H1 (cell line): Measurements from ENCODE around the gene ANKH. TPM values are rescaled to one million over a fixed set of nuclear protein-coding genes. Genes with fewer than 3 reads are reported as not detected.
"Not testable (repeated sequence)": the region's sequence is repeated elsewhere in the genome, so short reads cannot be mapped to it uniquely, and the experiment has no call there.

Experiments
- CTCF ChIA-PET: fragments of 300-600 bp; sonication (Branson Sonifier 250); formaldehyde crosslinking; loops from one replicate; lab custom pipeline; 2021; ENCODE audit not compliant: partially characterized antibody; lab: Charles Lee
- POLR2A ChIA-PET: fragments of 300-600 bp; sonication (Branson Sonifier 250); formaldehyde crosslinking; loops from one replicate; lab custom pipeline; 2021; ENCODE audit warnings: inconsistent platforms; ENCODE audit not compliant: partially characterized antibody; lab: Charles Lee
- DNase-seq, 2 experiments: peaks; one replicate each; pipeline versions ENCODE4 v3.0.0 to v3.0.0-alpha.2; 2010 to 2022; ENCODE audit warnings: low spot score in 2 of 2, low read depth in 1 of 2, mixed read lengths in 1 of 2
- FAIRE-seq: peaks from 2 replicates; lab custom pipeline; 2011; peaks lifted over from hg19 to GRCh38; lab: Jason Lieb, UNC
- H2AFZ ChIP-seq: 2 replicates; pipeline ENCODE4 v1.8.1; 2012; ENCODE audit warnings: low read length, inconsistent platforms
- H2AK5ac ChIP-seq: 2 replicates; pipeline ENCODE4 v1.6.1; 2013; ENCODE audit warnings: low read depth, low read length
- H2BK120ac ChIP-seq: replicated peaks from 2 replicates; pipeline ENCODE3; 2013; ENCODE audit warnings: low read depth, low read length, inconsistent platforms
- H2BK12ac ChIP-seq: 2 replicates; pipeline ENCODE4 v1.6.1; 2013; ENCODE audit warnings: low read depth, low read length
- H2BK15ac ChIP-seq: 2 replicates; pipeline ENCODE4 v1.6.1; 2013; ENCODE audit warnings: low read length
- H2BK20ac ChIP-seq: 2 replicates; pipeline ENCODE4 v1.6.1; 2013; ENCODE audit warnings: low read length
- H2BK5ac ChIP-seq: 2 replicates; pipeline ENCODE4 v1.6.1; 2013; ENCODE audit warnings: low read depth, low read length
- H3K14ac ChIP-seq: 2 replicates; pipeline ENCODE4 v1.6.1; 2013; ENCODE audit warnings: inconsistent platforms; ENCODE audit not compliant: insufficient read length
- H3K18ac ChIP-seq: 2 replicates; pipeline ENCODE4 v1.6.1; 2013; ENCODE audit warnings: low read length; ENCODE audit errors: extremely low read depth
- H3K23ac ChIP-seq: 2 replicates; pipeline ENCODE4 v1.6.1; 2013; ENCODE audit warnings: inconsistent platforms; ENCODE audit not compliant: insufficient read length
- H3K23me2 ChIP-seq: 2 replicates; pipeline ENCODE4 v1.6.1; 2013; ENCODE audit warnings: low read depth, low read length
- H3K27ac ChIP-seq: 2 replicates; pipeline ENCODE4 v1.6.1; 2011; ENCODE audit warnings: low read depth, low read length, inconsistent platforms
- H3K27me3 ChIP-seq, 4 experiments: replicated peaks in 1 of 4; 1 replicate in 1 of 4; 2 replicates in 3 of 4; pipeline versions ENCODE4 v1.6.1 to v1.8.1; 2011 to 2013; ENCODE audit warnings: low read length in 3 of 4, mild to moderate bottlenecking in 3 of 4, inconsistent platforms in 2 of 4, mixed read lengths in 2 of 4, moderate library complexity in 1 of 4; ENCODE audit not compliant: control insufficient read depth in 3 of 4, insufficient read depth in 3 of 4; ENCODE audit errors: extremely low read depth in 1 of 4
- H3K36me3 ChIP-seq, 4 experiments: 2 replicates each; pipeline versions ENCODE4 v1.6.1 to v1.8.1; 2011 to 2013; ENCODE audit warnings: mild to moderate bottlenecking in 4 of 4, low read length in 3 of 4, moderate library complexity in 2 of 4, control low read depth in 1 of 4, inconsistent platforms in 1 of 4; ENCODE audit not compliant: insufficient read depth in 4 of 4, control insufficient read depth in 2 of 4
- H3K4ac ChIP-seq: replicated peaks from 2 replicates; pipeline ENCODE3; 2013; ENCODE audit warnings: low read length, low read depth, mixed read lengths, inconsistent platforms; ENCODE audit not compliant: insufficient read length
- H3K4me1 ChIP-seq, 4 experiments: replicated peaks in 1 of 4; 1 replicate in 1 of 4; 2 replicates in 3 of 4; pipeline versions ENCODE4 v1.6.1 to v1.8.1; 2011 to 2013; ENCODE audit warnings: low read length in 3 of 4, inconsistent platforms in 2 of 4, mixed read lengths in 1 of 4; ENCODE audit not compliant: insufficient read depth in 4 of 4, control insufficient read depth in 3 of 4
- H3K4me2 ChIP-seq, 2 experiments: 2 replicates each; pipeline versions ENCODE4 v1.6.1 to v1.8.1; 2011 to 2013; ENCODE audit warnings: low read depth in 2 of 2, low read length in 2 of 2, control low read depth in 1 of 2, inconsistent platforms in 1 of 2, mild to moderate bottlenecking in 1 of 2; ENCODE audit not compliant: insufficient read depth in 1 of 2
- H3K4me3 ChIP-seq, 4 experiments: fragments of 200-600, 300-600 bp in 1 of 4; sonication (generic), shearing (Covaris generic), sonication (Bioruptor Twin) in 1 of 4; 2 replicates each; pipeline versions ENCODE4 v1.5.1 to v1.8.1; 2011 to 2016; ENCODE audit warnings: low read length in 4 of 4, low read depth in 3 of 4, control low read depth in 2 of 4, inconsistent platforms in 2 of 4, mild to moderate bottlenecking in 2 of 4, mixed read lengths in 1 of 4, moderate library complexity in 1 of 4; ENCODE audit not compliant: insufficient read depth in 2 of 4; ENCODE audit errors: extremely low read depth in 1 of 4
- H3K56ac ChIP-seq: replicated peaks from 2 replicates; pipeline ENCODE3; 2013; ENCODE audit warnings: low read depth, mild to moderate bottlenecking, mixed read lengths, low read length, inconsistent platforms; ENCODE audit not compliant: insufficient read length
- H3K79me1 ChIP-seq: 2 replicates; pipeline ENCODE4 v1.6.1; 2013; ENCODE audit warnings: low read depth, low read length, control low read depth
- H3K79me2 ChIP-seq, 2 experiments: 2 replicates each; pipeline versions ENCODE4 v1.6.1 to v1.8.1; 2012 to 2013; ENCODE audit warnings: low read length in 2 of 2, mild to moderate bottlenecking in 2 of 2, inconsistent platforms in 1 of 2; ENCODE audit not compliant: insufficient read depth in 2 of 2, control insufficient read depth in 1 of 2
- H3K9ac ChIP-seq, 4 experiments: replicated peaks in 1 of 4; 1 replicate in 1 of 4; 2 replicates in 3 of 4; pipeline versions ENCODE4 v1.6.1 to v1.8.1; 2011 to 2013; ENCODE audit warnings: low read depth in 3 of 4, low read length in 3 of 4, control low read depth in 2 of 4, mild to moderate bottlenecking in 2 of 4, moderate library complexity in 2 of 4, inconsistent platforms in 1 of 4; ENCODE audit errors: extremely low read depth in 1 of 4
- H3K9me3 ChIP-seq, 2 experiments: 2 replicates each; pipeline versions ENCODE4 v1.6.1 to v1.8.1; 2012 to 2013; ENCODE audit warnings: mild to moderate bottlenecking in 2 of 2, moderate library complexity in 2 of 2, control low read depth in 1 of 2, inconsistent platforms in 1 of 2, low read depth in 1 of 2, low read length in 1 of 2, mixed read lengths in 1 of 2; ENCODE audit not compliant: insufficient read depth in 2 of 2
- H4K20me1 ChIP-seq, 2 experiments: replicated peaks in 1 of 2; 2 replicates each; pipeline versions ENCODE3 to v1.8.1; 2011 to 2013; ENCODE audit warnings: inconsistent platforms in 2 of 2, low read length in 2 of 2, mild to moderate bottlenecking in 1 of 2; ENCODE audit not compliant: insufficient read depth in 2 of 2, control insufficient read depth in 1 of 2
- H4K5ac ChIP-seq: 2 replicates; pipeline ENCODE4 v1.6.1; 2013; ENCODE audit warnings: low read length, low read depth, mixed read lengths, inconsistent platforms; ENCODE audit not compliant: insufficient read length
- H4K8ac ChIP-seq: 2 replicates; pipeline ENCODE4 v1.8.0; 2013; ENCODE audit warnings: mild to moderate bottlenecking, moderate library complexity, low read length, inconsistent platforms; ENCODE audit not compliant: insufficient read depth; ENCODE audit errors: extremely low read depth
- H4K91ac ChIP-seq: replicated peaks from 2 replicates; pipeline ENCODE3; 2013; ENCODE audit warnings: low read length, mixed read lengths, inconsistent platforms; ENCODE audit not compliant: insufficient read length
- WGBS, 2 experiments: shearing (Covaris generic) in 1 of 2; methylation state at CpG; one replicate each; pipeline versions ENCODE4 v1.1.6 to v1.1.7; 2013 to 2015; ENCODE audit warnings: low lambda C conversion rate in 2 of 2, mixed read lengths in 2 of 2, inconsistent platforms in 1 of 2, low coverage in 1 of 2, missing lambda C conversion rate in 1 of 2; ENCODE audit not compliant: insufficient replicate concordance in 2 of 2, insufficient coverage in 1 of 2, insufficient read length in 1 of 2; ENCODE audit errors: extremely low coverage in 1 of 2, missing lambda C conversion rate in 1 of 2; 5-methylcytosine and 5-hydroxymethylcytosine counted together
- polyA plus RNA-seq, 7 experiments: library from polyadenylated mRNA; depleted of rRNA in 3 of 7; stranded (reverse) in 5 of 7; unstranded in 2 of 7; fragments of >200 nt in 5 of 7; fragments of 200-250 nt in 2 of 7; gene quantifications; 1 replicate in 5 of 7; 2 replicates in 1 of 7; 4 replicates in 1 of 7; pipeline versions ENCODE4 v1.2.1 to v1.2.3, GENCODE V29; 2011 to 2013; ENCODE audit warnings: missing spikeins in 2 of 7, mixed read lengths in 2 of 7
- total RNA-seq: library from RNA; stranded (reverse); fragmentation: NEBNext Ultra II Directional; extraction: Animal tissue kit (Norgen Biotek cat#: 25700); gene quantifications from 2 replicates; pipeline ENCODE4 v1.2.1, GENCODE V29; 2021

ANKH gene
- total and polyA plus RNA-seq, 2 of the 8 experiments (the other 6 are each of a cell fraction or from before 2014, with no cell fraction given): 5.3 to 13.0 TPM

- H2AK5ac ChIP-seq, DNase-seq, H3K4ac ChIP-seq, H4K20me1 ChIP-seq, H2BK12ac ChIP-seq, H3K4me2 ChIP-seq, H4K8ac ChIP-seq, H3K18ac ChIP-seq, H4K5ac ChIP-seq, H2AFZ ChIP-seq, H3K4me3 ChIP-seq, H3K27me3 ChIP-seq, H3K79me1 ChIP-seq, H3K9ac ChIP-seq, H3K14ac ChIP-seq, H3K9me3 ChIP-seq, H2BK20ac ChIP-seq, POLR2A ChIA-PET, H2BK15ac ChIP-seq, H2BK120ac ChIP-seq, H4K91ac ChIP-seq, H2BK5ac ChIP-seq, H3K56ac ChIP-seq, H3K79me2 ChIP-seq, H3K23ac ChIP-seq, H3K27ac ChIP-seq, H3K36me3 ChIP-seq, H3K23me2 ChIP-seq, FAIRE-seq: not testable (repeated sequence)
- CTCF ChIA-PET: interaction anchor here (0.9 to 2.4 kb wide), 8 partner anchors 9 to 154 kb away, joined by 3 to 10 read pairs (median 4); no protein-coding TSS in a partner anchor
- H3K4me1 ChIP-seq: peaks cover 5 to 14% (median 13%) of the 10 kb centered on the region in 4 experiments
- WGBS, 2 experiments: 82% methylated on average over 3 of the region's 3 CpGs; no CpG with 5 or more reads in 1 of the 2 experiments
Measured at GRCh38 chr5:14848942-14849341, 22.6 kb downstream of the ANKH start.
